HCT116 (cell line): ENCODE measurements around the gene HCRT. TPM values are rescaled to one million over a fixed set of nuclear protein-coding genes. Genes with fewer than 3 reads are reported as not detected.

ENCODE experiments used
- ATAC-seq: fragments of 200-7000 bp; cut with Tn5 transposase; 2 replicates; pipeline ENCODE4 v1.9.1; 2020; ENCODE audit warnings: mild to moderate bottlenecking, moderate library complexity
- BruUV-seq: library from RNA; stranded (reverse); fragments of 400-500 nt; replicated peaks from 2 replicates; lab custom pipeline; 2021; lab: Mats Ljungman, UMichigan
- CTCF ChIA-PET: fragments of 300-600 bp; sonication (Branson Sonifier 250); formaldehyde crosslinking; loops from one replicate; lab custom pipeline; 2021; ENCODE audit warnings: antibody characterized with exemption; lab: Charles Lee
- POLR2A ChIA-PET: fragments of 300-600, 350-600 bp; sonication (Branson Sonifier 250); formaldehyde crosslinking; loops from one replicate; lab custom pipeline; 2021; ENCODE audit warnings: antibody characterized with exemption; lab: Charles Lee
- RAD21 ChIA-PET, 2 experiments: fragments of 300-600 bp; sonication (Branson Sonifier 250); formaldehyde crosslinking; loops; one replicate each; lab custom pipeline; 2023; ENCODE audit warnings: low total read pairs in 2 of 2; ENCODE audit not compliant: uncharacterized antibody in 2 of 2, unreplicated experiment in 2 of 2, low non-redundant PET in 1 of 2; lab: Charles Lee
- DNase-seq: peaks from one replicate; pipeline ENCODE4 v3.0.0-alpha.2; 2010; ENCODE audit warnings: low read depth, low spot score
- H2AFZ ChIP-seq: fragments of 200-600 bp; shearing (Covaris generic), sonication (generic); 2 replicates; pipeline ENCODE4 v1.6.1; 2017; ENCODE audit warnings: low read depth, mixed run types, mixed read lengths, antibody characterized with exemption, low read length; ENCODE audit not compliant: poor library complexity, severe bottlenecking
- H3K27ac ChIP-seq: 2 replicates; pipeline ENCODE4 v1.5.1; 2012; ENCODE audit warnings: low read depth, low read length
- H3K27me3 ChIP-seq: fragments of 200-600 bp; sonication (generic); 2 replicates; pipeline ENCODE4 v1.6.1; 2016; ENCODE audit warnings: mixed run types, low read length, mixed read lengths; ENCODE audit not compliant: insufficient read depth
- H3K36me3 ChIP-seq, 2 experiments: fragments of 200-500 bp in 1 of 2; fragments of 200-600 bp in 1 of 2; sonication (Bioruptor generic) in 1 of 2; sonication (generic) in 1 of 2; 2 replicates each; pipeline versions ENCODE4 v1.5.1 to v1.6.1; 2014 to 2016; ENCODE audit warnings: low read length in 2 of 2, inconsistent platforms in 1 of 2, mixed read lengths in 1 of 2, mixed run types in 1 of 2; ENCODE audit not compliant: insufficient read depth in 2 of 2, control insufficient read depth in 1 of 2
- H3K4me1 ChIP-seq, 2 experiments: fragments of 200-600 bp in 1 of 2; sonication (generic) in 1 of 2; 2 replicates each; pipeline versions ENCODE4 v1.5.1 to v1.6.1; 2012 to 2017; ENCODE audit warnings: low read length in 2 of 2, inconsistent platforms in 1 of 2, mild to moderate bottlenecking in 1 of 2, mixed read lengths in 1 of 2, mixed run types in 1 of 2, moderate library complexity in 1 of 2; ENCODE audit not compliant: insufficient read depth in 2 of 2, control insufficient read depth in 1 of 2
- H3K4me2 ChIP-seq: fragments of 200-600 bp; sonication (generic); 2 replicates; pipeline ENCODE4 v1.6.1; 2017; ENCODE audit warnings: mixed run types, low read length, mixed read lengths
- H3K4me3 ChIP-seq, 2 experiments: fragments of 200-600 bp in 1 of 2; sonication (generic) in 1 of 2; replicated peaks in 1 of 2; 2 replicates each; pipeline ENCODE4 v1.5.1; 2011 to 2016; ENCODE audit warnings: low read length in 2 of 2, control low read depth in 1 of 2, low read depth in 1 of 2, mild to moderate bottlenecking in 1 of 2, mixed read lengths in 1 of 2, mixed run types in 1 of 2
- H3K79me2 ChIP-seq: fragments of 200-600 bp; sonication (generic); 2 replicates; pipeline ENCODE4 v1.6.1; 2017; ENCODE audit warnings: mild to moderate bottlenecking, mixed run types, low read length, moderate library complexity, mixed read lengths; ENCODE audit not compliant: insufficient read depth
- H3K9ac ChIP-seq: fragments of 200-600 bp; sonication (generic); 2 replicates; pipeline ENCODE4 v1.6.1; 2016; ENCODE audit warnings: low read length, mixed read lengths
- H3K9me2 ChIP-seq: fragments of 200-600 bp; sonication (generic), shearing (Covaris generic); 2 replicates; pipeline ENCODE4 v1.6.1; 2017; ENCODE audit warnings: mixed run types, mild to moderate bottlenecking, moderate library complexity; ENCODE audit not compliant: insufficient read depth
- H3K9me3 ChIP-seq, 2 experiments: fragments of 200-500 bp in 1 of 2; fragments of 200-600 bp in 1 of 2; sonication (Bioruptor generic) in 1 of 2; sonication (generic) in 1 of 2; 2 replicates each; pipeline ENCODE4 v1.6.1; 2014 to 2017; ENCODE audit warnings: low read length in 2 of 2, mixed read lengths in 2 of 2, inconsistent platforms in 1 of 2, low read depth in 1 of 2, mild to moderate bottlenecking in 1 of 2, mixed run types in 1 of 2, moderate library complexity in 1 of 2; ENCODE audit not compliant: control insufficient read depth in 1 of 2, insufficient read depth in 1 of 2
- H4K20me1 ChIP-seq: fragments of 200-600 bp; sonication (generic), shearing (Covaris generic); 2 replicates; pipeline ENCODE4 v1.6.1; 2017; ENCODE audit warnings: mixed run types, mild to moderate bottlenecking, moderate library complexity; ENCODE audit not compliant: insufficient read depth
- CBX3 ChIP-seq: IDR thresholded peaks from 2 replicates; pipeline ENCODE4 v1.6.1; 2012; ENCODE audit warnings: low read depth
- EGR1 ChIP-seq: IDR thresholded peaks from 2 replicates; pipeline ENCODE4 v1.6.1; 2012; ENCODE audit warnings: low read depth
- ELF1 ChIP-seq: IDR thresholded peaks from 2 replicates; pipeline ENCODE4 v1.6.1; 2012; ENCODE audit warnings: low read depth, borderline replicate concordance
- EZH2 ChIP-seq: fragments of 200-600 bp; sonication (generic); IDR thresholded peaks from 2 replicates; pipeline ENCODE4 v1.6.1; 2017; ENCODE audit warnings: antibody characterized with exemption, mixed run types
- EZH2phosphoT487 ChIP-seq: fragments of 200-600 bp; IDR thresholded peaks from 2 replicates; pipeline ENCODE4 v1.6.1; 2018; ENCODE audit warnings: antibody characterized with exemption, borderline replicate concordance
- FOSL1 ChIP-seq: IDR thresholded peaks from 2 replicates; pipeline ENCODE4 v1.6.1; 2012; ENCODE audit warnings: low read depth
- JUND ChIP-seq: IDR thresholded peaks from 2 replicates; pipeline ENCODE4 v1.6.1; 2012
- POLR2A ChIP-seq: IDR thresholded peaks from 2 replicates; pipeline ENCODE4 v1.7.0; 2011; ENCODE audit warnings: borderline replicate concordance; ENCODE audit not compliant: insufficient read depth, insufficient read length; ENCODE audit errors: extremely low read depth
- POLR2AphosphoS5 ChIP-seq: IDR thresholded peaks from 2 replicates; pipeline ENCODE4 v1.6.1; 2011; ENCODE audit warnings: mild to moderate bottlenecking, low read depth, low read length, moderate library complexity
- RAD21 ChIP-seq: IDR thresholded peaks from 2 replicates; pipeline ENCODE4 v1.6.1; 2012; ENCODE audit warnings: low read depth, mild to moderate bottlenecking
- REST ChIP-seq: IDR thresholded peaks from 2 replicates; pipeline ENCODE4 v1.6.1; 2012; ENCODE audit warnings: low read depth
- SIN3A ChIP-seq: IDR thresholded peaks from 2 replicates; pipeline ENCODE4 v1.6.1; 2012; ENCODE audit warnings: low read depth
- SP1 ChIP-seq: IDR thresholded peaks from 2 replicates; pipeline ENCODE4 v1.6.1; 2012; ENCODE audit warnings: low read depth
- SRF ChIP-seq: IDR thresholded peaks from 2 replicates; pipeline ENCODE4 v1.6.1; 2012; ENCODE audit warnings: low read depth
- TCF7L2 ChIP-seq: IDR thresholded peaks from 2 replicates; pipeline ENCODE4 v1.7.0; 2011; ENCODE audit warnings: borderline replicate concordance, inconsistent platforms; ENCODE audit not compliant: insufficient read depth, insufficient read length; ENCODE audit errors: extremely low read depth
- YY1 ChIP-seq: IDR thresholded peaks from 2 replicates; pipeline ENCODE4 v1.6.1; 2011; ENCODE audit warnings: low read length, low read depth, moderate library complexity, mild to moderate bottlenecking; ENCODE audit not compliant: insufficient replicate concordance; ENCODE audit errors: extremely low read depth
- ZBTB33 ChIP-seq: IDR thresholded peaks from 2 replicates; pipeline ENCODE4 v1.6.1; 2011; ENCODE audit warnings: mild to moderate bottlenecking, low read length, moderate library complexity; ENCODE audit not compliant: insufficient replicate concordance; ENCODE audit errors: extremely low read depth
- ZFX ChIP-seq: fragments of 450-650 bp; IDR thresholded peaks from 2 replicates; pipeline ENCODE4 v1.6.1; 2017
- ZNF274 ChIP-seq: fragments of 200-500 bp; sonication (Bioruptor generic); IDR thresholded peaks from 2 replicates; pipeline ENCODE4 v1.6.1; 2014; ENCODE audit warnings: mild to moderate bottlenecking, low read depth, low read length, inconsistent platforms
- intact Hi-C: fragments of 100-400 bp; cut with micrococcal nuclease; formaldehyde crosslinking; loops from 2 replicates; pipeline ENCODE4 v1.10.0; 2022
- total RNA-seq: library from RNA; stranded (reverse); gene quantifications from one replicate; pipeline ENCODE4 v1.2.1, GENCODE V29; 2021; ENCODE audit not compliant: unreplicated experiment

Gene HCRT
- total RNA-seq, 1 experiment from 2014 or later = not detected

- TF ChIP-seq EGR1 (no peak), ZBTB33 (no peak), ELF1 (no peak), SIN3A (no peak), ZNF274 (no peak), SRF (no peak)
These were observed 14.3 kb upstream of the HCRT start (continued) for GRCh38 chr17:42199416-42200011.

GRCh38 chr17:42198897-42199296 is 13.6 kb upstream of the HCRT start:
- Histone ChIP-seq H3K4me3 (no peak overlapping the region), H3K4me2 (no peak overlapping the region), H3K27me3 (no peaks in the 10 kb centered on the region), H2AFZ (no peak overlapping the region), H3K9me2 (no peaks in the 10 kb centered on the region)
- ChIA-PET POLR2A (no interaction called here), CTCF (interaction anchor here (2.0 kb wide), 1 partner anchor 23 kb away, joined by 6 read pairs; no protein-coding TSS in a partner anchor)
- ATAC-seq = no peak
- TF ChIP-seq EGR1 (no peak), ZFX (no peak), CBX3 (no peak), SRF (no peak), JUND (no peak), TCF7L2 (no peak), POLR2A (no peak), ELF1 (no peak), ZNF274 (no peak), POLR2AphosphoS5 (no peak), RAD21 (no peak), FOSL1 (no peak), EZH2phosphoT487 (no peak), REST (no peak), YY1 (no peak), SIN3A (no peak), SP1 (no peak), EZH2 (no peak)
- TF ChIP-seq, all 23 proteins: peak for 0
- no TSS peak for BruUV-seq
- H3K79me2 ChIP-seq = no peaks in the 10 kb centered on the region
- no peaks in the 10 kb centered on the region for H3K9me3 ChIP-seq
- H4K20me1 ChIP-seq = no peaks in the 10 kb centered on the region
- H3K4me1 ChIP-seq = peaks cover 0 to 5% of the 10 kb centered on the region in 2 experiments; a peak in 1 of 4 replicates
- no peak overlapping the region for H3K27ac ChIP-seq
- no peaks in the 10 kb centered on the region for H3K36me3 ChIP-seq
- intact Hi-C loops = no loop called here
- no peak for DNase-seq
- RAD21 ChIA-PET = no interaction called here
- H3K9ac ChIP-seq = no peak overlapping the region
